CD4-positive, alpha-beta T cell treated with Interleukin-1 beta for 1 hour (primary cell): ENCODE measurements around the gene DYDC2.

ENCODE experiments used
- DNase-seq, 2 donors: peaks; one replicate each; pipeline ENCODE4 v3.0.0-alpha.2; 2020 to 2022

The DYDC2 gene

GRCh38 chr10:80372675-80373074, 16.1 kb downstream of the DYDC2 start:
- no peak for DNase-seq

GRCh38 chr10:80373502-80373901, 16.9 kb downstream of the DYDC2 start:
- DNase-seq = no peak

GRCh38 chr10:80379701-80380100, 23.1 kb downstream of the DYDC2 start:
- no peak for DNase-seq

- DNase-seq = no peak
Observed at GRCh38 chr10:80380185-80380584, 23.6 kb downstream of the DYDC2 start.

GRCh38 chr10:80382989-80383388, 26.4 kb downstream of the DYDC2 start:
- peak; percentile 54 for DNase-seq

GRCh38 chr10:80390740-80391139, 34.2 kb downstream of the DYDC2 start:
- DNase-seq = no peak

- no peak for DNase-seq
Observed at GRCh38 chr10:80392250-80392649, 35.7 kb downstream of the DYDC2 start.

- no peak for DNase-seq
Observed at GRCh38 chr10:80394358-80394916, 37.9 kb downstream of the DYDC2 start.

- DNase-seq = no peak
Observed at GRCh38 chr10:80397014-80397413, 40.4 kb downstream of the DYDC2 start.

- no peak for DNase-seq
Observed at GRCh38 chr10:80400136-80400804, 43.7 kb downstream of the DYDC2 start.

- no peak for DNase-seq
Observed at GRCh38 chr10:80405035-80405434, 48.5 kb downstream of the DYDC2 start.

- DNase-seq = no peak
Observed at GRCh38 chr10:80405626-80406025, 49.0 kb downstream of the DYDC2 start.

GRCh38 chr10:80406204-80406603, 49.6 kb downstream of the DYDC2 start:
- DNase-seq = no peak

GRCh38 chr10:80407812-80408241, 51.2 kb downstream of the DYDC2 start:
- DNase-seq = no peak

- DNase-seq = peak; percentile 77 to 80
Observed at GRCh38 chr10:80408242-80409101, 51.9 kb downstream of the DYDC2 start, which contains the start of gene PRXL2A. Gene PRXL2A (plus strand): TSS chr10:80408551. CDS start chr10:80420468, 11,917 bp downstream.

GRCh38 chr10:80409121-80409520, 52.5 kb downstream of the DYDC2 start:
- DNase-seq = no peak

- DNase-seq = no peak
Observed at GRCh38 chr10:80410122-80410521, 53.5 kb downstream of the DYDC2 start.

GRCh38 chr10:80410578-80411145, 54.1 kb downstream of the DYDC2 start:
- no peak for DNase-seq

GRCh38 chr10:80411267-80411668, 54.7 kb downstream of the DYDC2 start:
- no peak for DNase-seq

- no peak for DNase-seq
Observed at GRCh38 chr10:80411681-80412220, 55.2 kb downstream of the DYDC2 start.

- no peak for DNase-seq
Observed at GRCh38 chr10:80412486-80412885, 55.9 kb downstream of the DYDC2 start.

GRCh38 chr10:80413271-80413996, 56.9 kb downstream of the DYDC2 start:
- no peak for DNase-seq
